Upper lobe of left lung (tissue), 6 donors: ENCODE results near the gene RAD21L1. TPM values are rescaled to one million over a fixed set of nuclear protein-coding genes. Genes with fewer than 3 reads are reported as not detected.

ENCODE experiments used
- ATAC-seq, 2 donors: fragments of 200-7000 bp; cut with Tn5 transposase; one replicate each; pipeline ENCODE4 v1.9.1; 2022; ENCODE audit warnings: mild to moderate bottlenecking in 2 of 2, moderate library complexity in 2 of 2; ENCODE audit not compliant: low FRiP score in 2 of 2
- DNase-seq, 2 donors: peaks; one replicate each; pipeline ENCODE4 v3.0.0-alpha.2; 2019 to 2020
- H3K27ac ChIP-seq, 4 donors: fragments of 200-600 bp; sonication (generic); one replicate each; pipeline ENCODE4 v1.5.1; 2016 to 2019
- H3K27me3 ChIP-seq, 4 donors: fragments of 200-600 bp; sonication (generic); one replicate each; pipeline ENCODE4 v1.5.1; 2017 to 2019
- H3K36me3 ChIP-seq, 4 donors: fragments of 200-600 bp; sonication (generic); one replicate each; pipeline ENCODE4 v1.5.1; 2016 to 2019
- H3K4me1 ChIP-seq, 4 donors: fragments of 200-600 bp; sonication (generic); one replicate each; pipeline ENCODE4 v1.5.1; 2018 to 2019
- H3K4me3 ChIP-seq, 4 donors: fragments of 200-600 bp; sonication (generic); one replicate each; pipeline ENCODE4 v1.5.1; 2017 to 2019; ENCODE audit warnings: mild to moderate bottlenecking in 2 of 4, moderate library complexity in 1 of 4
- H3K9me3 ChIP-seq, 4 donors: fragments of 200-600 bp; sonication (generic); one replicate each; pipeline ENCODE4 v1.5.1; 2018 to 2019
- EP300 ChIP-seq, 4 donors: sonication (generic); formaldehyde crosslinking; IDR thresholded peaks; one replicate each; pipeline ENCODE4 v1.5.1; 2017; ENCODE audit warnings: antibody characterized with exemption in 4 of 4, control low read depth in 2 of 4
- POLR2A ChIP-seq, 4 donors: fragments of 450-650 bp; IDR thresholded peaks; one replicate each; pipeline ENCODE4 v1.5.1; 2016 to 2017; ENCODE audit warnings: antibody characterized with exemption in 4 of 4, mild to moderate bottlenecking in 2 of 4
- POLR2AphosphoS5 ChIP-seq, 2 donors: sonication (generic); formaldehyde crosslinking; IDR thresholded peaks; one replicate each; pipeline ENCODE4 v1.5.1; 2017; ENCODE audit warnings: antibody characterized with exemption in 2 of 2
- WGBS, 2 donors: methylation state at CpG; one replicate each; pipeline ENCODE4 v1.1.5; 2017 to 2018; 5-methylcytosine and 5-hydroxymethylcytosine counted together
- total RNA-seq, 6 donors: library from RNA; depleted of rRNA in 4 of 6; stranded (reverse); fragments of >200 nt in 4 of 6; gene quantifications; one replicate each; pipeline versions ENCODE4 v1.1.0 to v1.2.1, GENCODE V29; 2016 to 2021
- TF ChIP-seq, protein P1 (sequence below), 6 experiments: fragments of 450-650 bp in 4 of 6; fragments of 200-600 bp in 2 of 6; sonication (generic) in 2 of 6; IDR thresholded peaks; one replicate each; pipeline ENCODE4 v1.5.1; 2016 to 2019; ENCODE audit warnings: antibody characterized with exemption in 6 of 6
- donor health status: DM: no; HTN: no; CAD: no; lungs with moderate emphysema.
- donor health status: DM: no; HTN: yes; CAD: no; lungs with severe emphysema.

The RAD21L1 gene
- total RNA-seq, 6 donors from 2014 or later, result not detected

- H3K27me3 ChIP-seq, result no peaks in the 10 kb centered on the region
- H3K4me1 ChIP-seq, result peaks cover 0 to 6% (median 3%) of the 10 kb centered on the region in 4 donors
- no peak for ATAC-seq
- no peaks in the 10 kb centered on the region for H3K9me3 ChIP-seq
- DNase-seq, result peak in 1 of 2 donors; percentile 65
- no peak overlapping the region for H3K27ac ChIP-seq
- no peak overlapping the region for H3K4me3 ChIP-seq
- no peak for TF ChIP-seq EP300 (IDR thresholded peaks at IDR 0.05)
- WGBS, 2 donors, result 96 to 97% methylated on average over 5 to 16 of the region's 20 CpGs
- H3K36me3 ChIP-seq, result peaks cover 0 to 12% (median 3%) of the 10 kb centered on the region in 4 donors
These were observed 70.3 kb downstream of the RAD21L1 start for GRCh38 chr20:1296117-1296610.

DNA sequence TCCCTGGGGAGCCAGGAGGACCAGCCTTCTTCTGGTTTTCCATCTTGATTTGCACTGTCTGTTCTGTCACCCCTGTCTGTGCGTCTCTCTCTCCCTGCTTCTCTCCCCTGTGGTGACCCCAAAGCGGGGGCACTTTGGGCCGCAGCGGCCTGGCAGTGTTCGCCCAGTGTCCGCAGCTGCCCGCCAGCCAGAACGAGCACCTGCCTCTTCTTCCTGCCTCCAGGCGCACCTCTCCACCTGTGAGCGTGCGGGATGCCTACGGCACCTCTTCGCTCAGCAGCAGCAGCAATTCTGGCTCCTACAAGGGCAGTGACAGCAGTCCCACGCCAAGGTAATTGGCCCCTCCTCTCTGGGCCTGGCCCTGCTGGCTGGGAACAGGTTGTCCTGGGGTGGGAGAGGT is 71.1 kb downstream of the RAD21L1 start:
- Histone ChIP-seq H3K36me3 (peaks cover 0 to 12% (median 3%) of the 10 kb centered on the region in 4 donors), H3K4me3 (no peak overlapping the region)
- DNase-seq, result peak in 1 of 2 donors; percentile 65

GRCh38 chr20:1297486-1297885 is 71.6 kb downstream of the RAD21L1 start:
- Histone ChIP-seq H3K36me3 (peaks cover 0 to 12% (median 3%) of the 10 kb centered on the region in 4 donors), H3K4me3 (no peak overlapping the region), H3K9me3 (no peaks in the 10 kb centered on the region), H3K27ac (no peak overlapping the region), H3K4me1 (peaks cover 0 to 3% (median 1%) of the 10 kb centered on the region in 4 donors), H3K27me3 (no peaks in the 10 kb centered on the region)
- DNase-seq (no peak), ATAC-seq (no peak)
- TF ChIP-seq EP300 (IDR thresholded peaks at IDR 0.05) (no peak), POLR2A (IDR thresholded peaks at IDR 0.05) (no peak), POLR2AphosphoS5 (IDR thresholded peaks at IDR 0.05) (no peak)
- TF ChIP-seq, protein P1, sequence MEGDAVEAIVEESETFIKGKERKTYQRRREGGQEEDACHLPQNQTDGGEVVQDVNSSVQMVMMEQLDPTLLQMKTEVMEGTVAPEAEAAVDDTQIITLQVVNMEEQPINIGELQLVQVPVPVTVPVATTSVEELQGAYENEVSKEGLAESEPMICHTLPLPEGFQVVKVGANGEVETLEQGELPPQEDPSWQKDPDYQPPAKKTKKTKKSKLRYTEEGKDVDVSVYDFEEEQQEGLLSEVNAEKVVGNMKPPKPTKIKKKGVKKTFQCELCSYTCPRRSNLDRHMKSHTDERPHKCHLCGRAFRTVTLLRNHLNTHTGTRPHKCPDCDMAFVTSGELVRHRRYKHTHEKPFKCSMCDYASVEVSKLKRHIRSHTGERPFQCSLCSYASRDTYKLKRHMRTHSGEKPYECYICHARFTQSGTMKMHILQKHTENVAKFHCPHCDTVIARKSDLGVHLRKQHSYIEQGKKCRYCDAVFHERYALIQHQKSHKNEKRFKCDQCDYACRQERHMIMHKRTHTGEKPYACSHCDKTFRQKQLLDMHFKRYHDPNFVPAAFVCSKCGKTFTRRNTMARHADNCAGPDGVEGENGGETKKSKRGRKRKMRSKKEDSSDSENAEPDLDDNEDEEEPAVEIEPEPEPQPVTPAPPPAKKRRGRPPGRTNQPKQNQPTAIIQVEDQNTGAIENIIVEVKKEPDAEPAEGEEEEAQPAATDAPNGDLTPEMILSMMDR (IDR thresholded peaks at IDR 0.05), result no peak
- 91 to 97% methylated on average over 2 of the region's 2 CpGs for WGBS, 2 donors

More for the DNA sequence above, 71.1 kb downstream of the RAD21L1 start:
- H3K27me3 ChIP-seq, result no peaks in the 10 kb centered on the region
- H3K27ac ChIP-seq, result no peak overlapping the region
- WGBS, 2 donors, result 91 to 94% methylated on average over 9 to 14 of the region's 14 CpGs
- peaks cover 0 to 3% (median 1%) of the 10 kb centered on the region in 4 donors for H3K4me1 ChIP-seq
- ATAC-seq, result no peak
- no peaks in the 10 kb centered on the region for H3K9me3 ChIP-seq
- TF ChIP-seq, protein P1 (IDR thresholded peaks at IDR 0.05), result no peak
- TF ChIP-seq POLR2A (IDR thresholded peaks at IDR 0.05) (no peak), EP300 (IDR thresholded peaks at IDR 0.05) (no peak), POLR2AphosphoS5 (IDR thresholded peaks at IDR 0.05) (no peak)

- Histone ChIP-seq H3K36me3 (peaks cover 0 to 12% (median 3%) of the 10 kb centered on the region in 4 donors), H3K27me3 (no peaks in the 10 kb centered on the region), H3K9me3 (no peaks in the 10 kb centered on the region), H3K4me3 (no peak overlapping the region), H3K27ac (no peak overlapping the region), H3K4me1 (peaks cover 0 to 3% (median 1%) of the 10 kb centered on the region in 4 donors)
- WGBS, 2 donors, result 83 to 91% methylated on average over 3 to 5 of the region's 5 CpGs
- ATAC-seq (no peak), DNase-seq (no peak)
- TF ChIP-seq POLR2A (IDR thresholded peaks at IDR 0.05) (no peak), POLR2AphosphoS5 (IDR thresholded peaks at IDR 0.05) (no peak), EP300 (IDR thresholded peaks at IDR 0.05) (no peak)
- TF ChIP-seq, protein P1 (IDR thresholded peaks at IDR 0.05), result no peak
These were observed 72.3 kb downstream of the RAD21L1 start for GRCh38 chr20:1298166-1298565.

DNA sequence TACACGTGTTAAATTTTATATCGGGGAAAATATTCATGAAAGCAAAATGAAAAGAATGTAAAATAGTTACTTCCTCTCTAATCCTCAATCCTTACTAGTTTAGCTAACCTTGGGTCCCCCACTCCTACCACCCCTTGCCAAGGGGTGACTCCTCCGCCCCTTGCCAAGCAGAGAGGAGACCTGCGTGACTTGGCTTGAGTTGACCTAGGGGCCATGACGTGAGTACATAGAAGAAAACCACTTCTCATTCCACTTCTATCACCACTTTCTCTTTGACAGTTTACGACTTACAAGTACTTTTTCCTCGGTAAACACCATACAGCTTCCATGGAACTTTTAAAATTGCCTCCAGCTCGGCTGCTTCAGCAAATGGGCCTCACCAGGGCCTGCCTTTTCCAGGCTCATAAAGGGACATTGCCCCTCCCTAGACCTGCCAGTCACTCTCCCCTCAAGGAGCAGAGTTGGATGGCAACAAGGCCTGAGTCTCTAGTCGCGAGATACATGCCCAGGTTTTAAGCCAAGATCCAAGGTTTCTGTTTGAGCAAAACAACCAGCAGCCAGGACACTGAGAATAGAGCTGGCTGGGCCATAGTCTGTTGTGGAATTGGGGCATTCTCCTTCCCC is 73.2 kb downstream of the RAD21L1 start:
- Histone ChIP-seq H3K4me1 (peaks cover 0 to 3% (median 1%) of the 10 kb centered on the region in 4 donors), H3K36me3 (peaks cover 0 to 12% (median 3%) of the 10 kb centered on the region in 4 donors), H3K9me3 (no peaks in the 10 kb centered on the region), H3K27me3 (no peaks in the 10 kb centered on the region), H3K27ac (no peak overlapping the region), H3K4me3 (no peak overlapping the region)
- TF ChIP-seq EP300 (IDR thresholded peaks at IDR 0.05) (peak in 1 of 4 donors; percentile 19), POLR2AphosphoS5 (IDR thresholded peaks at IDR 0.05) (no peak), POLR2A (IDR thresholded peaks at IDR 0.05) (no peak)
- TF ChIP-seq, protein P1 (IDR thresholded peaks at IDR 0.05), result no peak
- ATAC-seq (no peak), DNase-seq (no peak)
- WGBS, 2 donors, result 66 to 69% methylated on average over 10 of the region's 10 CpGs
